ENCODE results near the gene ZBTB7C. TPM values are rescaled to one million over a fixed set of nuclear protein-coding genes. Genes with fewer than 3 reads are reported as not detected.

Gene ZBTB7C
- total RNA-seq, 1 donor from 2014 or later: 2.7 TPM

GRCh38 chr18:48004577-48004976, 404.6 kb downstream of the ZBTB7C start:
- Histone ChIP-seq H3K4me3 (no peak overlapping the region), H3K4me1 (peaks cover 37% of the 10 kb centered on the region), H3K27ac (replicated peaks) (peak overlapping the region; percentile 78), H3K9me3 (replicated peaks) (no peaks in the 10 kb centered on the region), H3K36me3 (no peaks in the 10 kb centered on the region), H3K27me3 (ENCODE audit: low read depth) (no peaks in the 10 kb centered on the region)
- no peak for DNase-seq
- TF ChIP-seq CTCF (IDR thresholded peaks at IDR 0.05; ENCODE audit: borderline replicate concordance): no peak
- intact Hi-C loops (cut with micrococcal nuclease): no loop called here

GRCh38 chr18:48003426-48004349, 405.5 kb downstream of the ZBTB7C start:
- DNase-seq: peak; percentile 38
- Histone ChIP-seq H3K27ac (replicated peaks) (peak overlapping the region; percentile 78), H3K4me1 (peaks cover 33% of the 10 kb centered on the region), H3K9me3 (replicated peaks) (no peaks in the 10 kb centered on the region), H3K27me3 (ENCODE audit: low read depth) (no peaks in the 10 kb centered on the region), H3K36me3 (no peaks in the 10 kb centered on the region), H3K4me3 (no peak overlapping the region)
- no peak for TF ChIP-seq CTCF (IDR thresholded peaks at IDR 0.05; ENCODE audit: borderline replicate concordance)
- intact Hi-C loops (cut with micrococcal nuclease): no loop called here

- intact Hi-C loops (cut with micrococcal nuclease): no loop called here
- Histone ChIP-seq H3K9me3 (replicated peaks) (no peaks in the 10 kb centered on the region), H3K4me1 (peaks cover 28% of the 10 kb centered on the region), H3K36me3 (no peaks in the 10 kb centered on the region), H3K27ac (replicated peaks) (peak overlapping the region; percentile 78), H3K27me3 (ENCODE audit: low read depth) (no peaks in the 10 kb centered on the region), H3K4me3 (no peak overlapping the region)
- DNase-seq: peak; percentile 60
- no peak for TF ChIP-seq CTCF (IDR thresholded peaks at IDR 0.05; ENCODE audit: borderline replicate concordance)
Observed at GRCh38 chr18:48002933-48003365, 406.2 kb downstream of the ZBTB7C start.

- H3K4me3 ChIP-seq: no peak overlapping the region
- H3K9me3 ChIP-seq (replicated peaks): peaks cover 10% of the 10 kb centered on the region
- intact Hi-C loops (cut with micrococcal nuclease): no loop called here
- H3K27me3 ChIP-seq (ENCODE audit: low read depth): no peaks in the 10 kb centered on the region
- H3K4me1 ChIP-seq: peaks cover 24% of the 10 kb centered on the region
- DNase-seq: no peak
- no peak overlapping the region for H3K27ac ChIP-seq (replicated peaks)
- no peaks in the 10 kb centered on the region for H3K36me3 ChIP-seq
- no peak for TF ChIP-seq CTCF (IDR thresholded peaks at IDR 0.05; ENCODE audit: borderline replicate concordance)
Observed at GRCh38 chr18:48000701-48001100, 408.5 kb downstream of the ZBTB7C start.

- intact Hi-C loops (cut with micrococcal nuclease): no loop called here
Observed at GRCh38 chr18:47999801-48000248, 409.4 kb downstream of the ZBTB7C start.

More at GRCh38 chr18:47999801-48000248, 409.4 kb downstream of the ZBTB7C start:
- DNase-seq: no peak
- no peak overlapping the region for H3K27ac ChIP-seq (replicated peaks)
- H3K4me3 ChIP-seq: no peak overlapping the region
- no peak for TF ChIP-seq CTCF (IDR thresholded peaks at IDR 0.05; ENCODE audit: borderline replicate concordance)
- peaks cover 10% of the 10 kb centered on the region for H3K9me3 ChIP-seq (replicated peaks)
- H3K27me3 ChIP-seq (ENCODE audit: low read depth): no peaks in the 10 kb centered on the region
- H3K4me1 ChIP-seq: peaks cover 24% of the 10 kb centered on the region
- H3K36me3 ChIP-seq: no peaks in the 10 kb centered on the region

Data from left ventricle myocardium inferior (tissue), 1 donor.